CD4-positive, alpha-beta T cell treated with Interleukin-6 at 100 ng/mL for 8 hours (primary cell): ENCODE data around the gene KIF23.
A peak's percentile ranks its signal among the peaks of the same experiment; 100 is the strongest.
"Not testable (repeated sequence)": the region's sequence is repeated elsewhere in the genome, so short reads cannot be mapped to it uniquely, and the experiment has no call there.

Source experiments
- DNase-seq: peaks from one replicate; pipeline ENCODE4 v3.0.0-alpha.2; 2020; ENCODE audit warnings: mixed read lengths, low spot score

KIF23 gene

DNA sequence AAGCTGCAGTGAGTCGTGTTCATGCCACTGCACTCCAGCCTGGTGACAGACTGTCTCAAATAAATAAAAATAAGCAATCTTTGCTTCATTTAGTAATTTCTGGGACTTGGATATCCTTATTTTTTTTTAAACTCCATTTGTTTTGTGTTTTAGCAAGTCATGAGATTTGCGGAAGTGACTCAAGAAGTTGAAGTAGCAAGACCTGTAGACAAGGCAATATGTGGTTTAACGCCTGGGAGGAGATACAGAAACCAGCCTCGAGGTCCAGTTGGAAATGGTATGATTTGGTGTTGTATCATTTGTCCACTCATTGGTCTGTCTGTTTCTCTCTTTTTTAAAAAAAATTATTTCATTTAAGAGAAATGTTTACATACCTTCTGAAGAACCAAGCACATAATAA lies 21.8 kb downstream of the KIF23 start:
- no peak for DNase-seq

DNA sequence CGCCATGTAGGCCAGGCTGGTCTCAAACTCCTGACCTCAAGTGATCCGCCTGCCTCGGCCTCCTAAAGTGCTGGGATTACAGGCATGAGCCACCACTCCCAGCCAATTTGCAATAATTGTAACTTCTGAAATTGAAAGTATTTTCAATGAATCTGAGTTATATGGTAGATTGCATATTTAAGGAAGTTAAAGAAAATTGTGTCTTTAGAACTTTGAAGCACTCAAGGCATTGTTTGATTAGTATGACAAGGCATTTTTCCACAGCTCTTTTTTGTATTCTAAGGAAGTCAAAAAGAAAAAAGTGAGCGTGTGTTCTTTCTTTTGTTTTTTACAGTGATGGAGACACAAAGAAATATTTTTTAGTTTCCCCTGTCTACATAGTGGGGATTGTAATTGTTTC lies 22.8 kb downstream of the KIF23 start:
- no peak for DNase-seq

DNA sequence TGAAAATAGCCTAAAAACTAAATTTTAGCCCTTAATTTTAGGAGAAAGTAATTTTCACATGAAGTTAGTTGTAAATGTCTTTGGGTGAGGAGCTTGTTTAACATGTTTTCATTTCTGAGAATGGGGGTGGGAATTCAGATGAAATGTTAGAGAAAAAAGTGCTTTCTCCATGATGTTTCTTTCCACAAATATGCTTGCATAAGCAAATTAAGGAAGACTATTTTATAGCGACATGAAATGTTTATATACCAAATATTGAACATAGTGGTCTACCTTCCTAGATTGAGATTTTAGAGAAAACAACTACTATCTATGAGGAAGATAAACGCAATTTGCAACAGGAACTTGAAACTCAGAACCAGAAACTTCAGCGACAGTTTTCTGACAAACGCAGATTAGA lies 25.5 kb downstream of the KIF23 start:
- DNase-seq, result no peak

DNA sequence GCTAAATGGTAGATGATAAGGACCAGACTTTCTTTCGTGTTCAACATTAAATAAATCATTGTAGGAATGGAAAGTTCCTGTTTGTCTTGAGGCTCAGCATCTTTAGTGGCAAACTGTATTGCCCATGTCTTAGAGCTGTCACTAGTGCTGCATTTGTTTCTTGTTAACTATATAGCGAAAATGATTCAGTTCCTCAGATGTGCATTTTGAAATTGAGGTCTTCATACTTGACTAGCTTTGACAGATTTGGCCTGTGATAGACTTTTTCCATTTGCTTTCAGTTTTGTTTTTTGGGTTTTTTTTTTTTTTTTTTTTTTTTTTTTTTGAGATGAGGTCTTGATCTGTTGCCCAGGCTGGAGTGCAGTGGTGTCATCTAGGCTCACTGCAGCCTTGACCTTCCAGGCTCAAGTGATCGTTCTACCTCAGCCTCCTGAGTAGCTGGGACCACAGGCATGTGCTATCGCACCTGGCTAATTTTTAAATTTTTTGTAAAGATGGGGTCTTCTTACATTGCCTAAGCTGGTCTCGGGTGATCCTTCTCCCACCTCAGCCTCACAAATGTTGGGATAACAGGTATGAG lies 29.0 kb downstream of the KIF23 start:
- DNase-seq, result no peak

DNA sequence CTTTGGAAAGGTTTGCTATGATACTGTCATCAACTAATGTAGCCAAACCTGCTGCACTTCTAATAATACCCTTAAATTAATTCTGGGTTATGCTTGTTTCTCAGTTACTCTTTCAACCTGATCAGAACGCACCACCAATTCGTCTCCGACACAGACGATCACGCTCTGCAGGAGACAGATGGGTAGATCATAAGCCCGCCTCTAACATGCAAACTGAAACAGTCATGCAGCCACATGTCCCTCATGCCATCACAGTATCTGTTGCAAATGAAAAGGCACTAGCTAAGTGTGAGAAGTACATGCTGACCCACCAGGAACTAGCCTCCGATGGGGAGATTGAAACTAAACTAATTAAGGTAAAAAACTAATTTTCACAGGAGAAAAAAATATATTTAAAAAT lies 30.5 kb downstream of the KIF23 start:
- no peak for DNase-seq

DNA sequence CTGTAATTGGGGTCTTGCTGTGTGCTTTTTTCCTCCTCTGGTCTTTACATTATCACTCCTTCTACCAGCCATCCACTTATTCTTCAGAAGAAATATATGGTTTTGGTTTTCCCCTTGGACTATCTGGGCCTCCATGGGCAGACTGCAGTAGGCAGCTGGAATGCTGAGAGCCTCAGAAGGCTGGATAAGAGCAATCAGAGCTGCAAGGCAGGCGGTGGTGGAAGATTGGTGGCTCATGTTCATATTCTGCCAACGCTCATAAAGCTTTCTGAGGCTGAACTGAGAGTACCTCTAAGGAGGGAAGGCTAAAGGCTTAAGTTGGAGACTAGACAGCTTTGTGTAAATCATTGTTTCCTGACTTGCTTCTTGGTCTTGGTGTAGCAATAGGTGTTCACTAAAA lies 32.8 kb downstream of the KIF23 start:
- DNase-seq, result no peak

DNA sequence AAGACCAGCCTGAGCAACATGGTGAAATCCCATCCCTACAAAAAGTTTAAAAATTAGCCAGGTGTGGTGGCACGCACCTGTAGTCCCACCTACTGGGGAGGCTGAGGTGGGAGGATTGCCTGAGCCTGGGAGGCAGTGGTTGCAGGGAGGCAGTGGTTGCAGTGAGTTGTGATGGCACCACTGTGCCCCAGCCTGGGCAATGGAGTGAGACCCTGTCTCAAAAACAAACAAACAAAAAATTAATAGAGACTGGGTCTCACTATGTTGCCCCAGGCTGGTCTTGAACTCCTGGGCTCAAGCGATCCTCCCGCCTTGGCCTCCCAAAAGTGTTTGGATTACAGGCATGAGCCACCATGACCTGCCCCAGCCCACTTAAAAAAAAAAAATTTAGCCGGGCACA lies 36.1 kb downstream of the KIF23 start:
- DNase-seq, result not testable (repeated sequence)

DNA sequence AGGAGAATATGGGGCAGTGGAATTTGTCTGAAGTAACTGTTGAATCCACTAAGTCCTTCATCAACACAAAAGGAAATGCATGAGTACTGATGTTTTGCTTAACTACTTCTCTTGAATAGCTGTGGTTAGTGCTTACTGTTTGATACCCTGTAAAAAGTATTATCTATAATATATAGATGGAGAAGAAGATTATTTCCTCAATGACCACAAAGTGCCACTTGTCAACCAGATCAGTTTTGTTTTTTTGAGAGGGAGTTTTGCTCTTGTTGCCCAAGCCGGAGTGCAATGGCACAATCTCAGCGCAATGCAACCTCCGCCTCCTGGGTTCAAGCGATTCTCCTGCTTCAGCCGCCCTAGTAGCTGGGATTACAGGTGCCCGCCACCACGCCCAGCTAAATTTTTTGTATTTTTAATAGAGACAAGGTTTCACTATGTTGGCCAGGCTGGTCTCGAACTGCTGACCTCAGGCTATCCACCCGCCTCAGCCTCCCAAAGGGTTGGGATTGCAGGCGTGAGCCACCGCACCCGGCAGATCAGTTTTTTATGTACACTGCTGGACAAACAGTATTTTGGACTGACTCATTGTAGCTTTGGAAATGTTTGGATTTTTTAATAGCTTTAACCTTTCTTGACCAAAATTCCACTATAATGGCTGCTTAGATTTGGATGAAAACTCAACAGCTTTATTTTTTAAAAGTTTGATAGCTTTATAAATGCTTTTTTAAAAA lies 37.0 kb downstream of the KIF23 start:
- DNase-seq, result no peak

DNA sequence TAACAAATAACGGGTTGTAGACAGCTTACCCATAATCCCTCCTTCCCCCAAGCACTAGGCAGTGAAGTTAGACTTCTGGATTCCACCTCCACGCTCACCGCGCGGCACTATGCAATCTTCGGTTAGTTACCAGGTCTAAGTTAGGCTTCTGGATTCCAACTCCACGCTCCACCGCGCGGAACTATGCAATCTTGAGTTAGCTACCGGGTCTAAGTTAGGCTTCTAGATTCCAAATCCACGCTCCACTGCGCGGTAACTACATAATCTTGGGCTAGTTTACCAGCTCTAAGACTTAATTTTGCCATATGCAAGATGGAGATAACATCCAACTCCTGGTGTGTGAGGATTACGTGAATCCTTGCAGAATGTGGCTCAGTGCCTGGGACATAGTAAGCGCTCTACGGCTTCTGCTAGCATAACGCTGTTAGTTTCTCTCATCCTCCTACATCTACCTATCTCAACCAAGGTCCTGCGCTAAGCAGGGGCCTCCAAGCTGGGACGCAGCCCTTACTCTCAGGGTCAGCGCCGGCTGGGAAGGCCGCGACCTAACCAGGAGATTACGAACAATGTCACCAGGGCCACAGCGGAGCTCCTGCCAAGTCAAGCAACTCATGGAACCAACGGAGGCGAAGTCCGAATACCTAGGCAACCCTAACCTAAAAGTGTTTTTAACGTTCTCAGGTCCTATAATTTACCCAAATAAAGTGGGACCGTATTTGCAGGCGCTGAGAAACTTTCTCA lies 38.0 kb downstream of the KIF23 start:
- no peak for DNase-seq

DNA sequence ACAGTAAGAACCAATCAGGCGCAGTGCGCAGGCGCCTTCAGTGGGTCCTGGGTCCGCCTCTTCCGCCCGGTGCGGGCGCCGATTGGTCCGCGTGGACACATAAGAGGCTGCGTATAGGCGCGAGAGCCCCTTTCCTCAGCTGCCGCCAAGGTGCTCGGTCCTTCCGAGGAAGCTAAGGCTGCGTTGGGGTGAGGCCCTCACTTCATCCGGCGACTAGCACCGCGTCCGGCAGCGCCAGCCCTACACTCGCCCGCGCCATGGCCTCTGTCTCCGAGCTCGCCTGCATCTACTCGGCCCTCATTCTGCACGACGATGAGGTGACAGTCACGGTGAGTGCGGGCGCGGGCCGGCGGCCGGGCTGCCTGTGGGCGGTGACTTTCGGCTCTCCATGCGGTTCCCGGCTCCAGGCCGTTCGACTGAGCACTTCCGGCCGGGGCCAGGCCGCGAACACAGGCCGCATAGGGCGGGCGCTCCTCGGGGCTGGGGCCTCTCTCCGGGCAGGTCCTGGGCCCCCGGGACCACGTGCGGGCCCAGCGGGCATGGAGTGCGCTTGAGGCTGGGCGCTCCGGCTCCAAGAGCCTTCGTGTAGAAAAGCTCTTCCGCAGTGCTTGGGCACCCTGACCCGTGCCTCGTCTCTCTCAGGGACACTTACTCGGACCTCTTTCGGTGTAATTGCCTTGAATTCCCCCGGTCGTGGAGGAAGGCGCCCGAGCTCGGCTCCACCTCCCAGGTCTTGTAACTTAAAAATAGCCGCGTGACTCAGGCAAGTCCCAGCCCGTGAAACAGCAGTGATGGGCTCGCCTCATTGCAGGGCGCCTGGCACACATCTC lies 38.8 kb downstream of the KIF23 start, which contains the start of gene RPLP1:
TSS of gene RPLP1 (plus strand) at position 127 of the 830 bp plus-strand sequence. CDS start at position 258, 131 bp downstream.
- peak; percentile 96 for DNase-seq

DNA sequence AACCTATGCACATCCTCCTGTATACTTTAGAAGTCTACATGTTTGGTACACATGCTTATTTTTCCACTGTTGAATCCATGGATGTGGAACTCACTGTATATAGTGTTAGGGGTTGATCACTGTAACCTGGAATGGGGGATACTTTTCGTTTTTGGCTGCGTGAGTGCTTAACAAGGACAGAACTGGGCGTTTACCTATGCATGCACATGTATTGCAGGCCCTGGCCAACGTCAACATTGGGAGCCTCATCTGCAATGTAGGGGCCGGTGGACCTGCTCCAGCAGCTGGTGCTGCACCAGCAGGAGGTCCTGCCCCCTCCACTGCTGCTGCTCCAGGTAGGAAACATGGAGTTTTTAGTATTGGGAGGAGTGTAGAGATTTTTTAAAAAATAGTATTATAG lies 40.8 kb downstream of the KIF23 start:
- no peak for DNase-seq

DNA sequence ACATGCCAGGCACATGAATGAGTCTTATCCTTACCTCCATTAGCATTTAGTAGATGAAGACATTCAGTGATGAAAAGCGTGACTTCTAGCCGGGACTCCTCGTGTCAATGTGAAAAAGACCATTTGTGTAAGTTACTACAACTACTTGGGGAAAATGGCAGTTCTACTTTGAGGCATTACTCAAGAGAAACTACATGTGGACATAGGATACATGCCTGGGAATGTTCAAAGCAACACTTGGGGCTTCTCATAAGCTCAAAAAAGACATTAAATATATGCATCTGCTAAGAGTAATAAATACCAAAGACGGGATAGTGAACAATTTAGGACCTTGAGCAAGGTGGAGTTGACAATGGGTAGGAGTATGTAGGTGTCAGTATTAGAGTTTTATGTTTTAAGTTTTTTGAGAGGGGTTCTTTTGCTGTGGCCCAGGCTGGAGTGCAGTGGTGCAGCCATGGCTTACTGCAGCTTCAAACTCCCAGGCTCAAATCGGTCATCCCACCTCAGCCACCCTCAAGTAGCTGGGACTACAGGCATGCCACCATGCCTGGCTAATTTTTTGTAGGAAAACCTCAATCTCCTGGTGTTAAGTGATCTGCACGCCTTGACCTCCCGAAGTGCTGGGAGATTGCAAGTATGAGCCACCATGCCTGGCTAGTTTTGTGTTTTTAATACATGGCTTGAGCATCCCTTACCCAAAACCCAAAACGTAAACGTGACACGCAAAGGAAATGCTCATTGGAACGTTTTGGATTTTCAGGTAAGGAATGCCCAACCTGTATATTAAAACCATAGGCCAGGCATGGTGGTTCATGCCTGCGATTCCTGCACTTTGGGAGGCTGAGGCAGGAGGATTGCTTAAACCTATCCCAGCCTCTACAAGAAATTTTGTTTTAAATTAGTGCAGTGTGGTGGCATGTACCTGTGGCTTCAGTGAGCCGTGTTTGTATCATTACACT lies 42.3 kb downstream of the KIF23 start:
- no peak for DNase-seq

DNA sequence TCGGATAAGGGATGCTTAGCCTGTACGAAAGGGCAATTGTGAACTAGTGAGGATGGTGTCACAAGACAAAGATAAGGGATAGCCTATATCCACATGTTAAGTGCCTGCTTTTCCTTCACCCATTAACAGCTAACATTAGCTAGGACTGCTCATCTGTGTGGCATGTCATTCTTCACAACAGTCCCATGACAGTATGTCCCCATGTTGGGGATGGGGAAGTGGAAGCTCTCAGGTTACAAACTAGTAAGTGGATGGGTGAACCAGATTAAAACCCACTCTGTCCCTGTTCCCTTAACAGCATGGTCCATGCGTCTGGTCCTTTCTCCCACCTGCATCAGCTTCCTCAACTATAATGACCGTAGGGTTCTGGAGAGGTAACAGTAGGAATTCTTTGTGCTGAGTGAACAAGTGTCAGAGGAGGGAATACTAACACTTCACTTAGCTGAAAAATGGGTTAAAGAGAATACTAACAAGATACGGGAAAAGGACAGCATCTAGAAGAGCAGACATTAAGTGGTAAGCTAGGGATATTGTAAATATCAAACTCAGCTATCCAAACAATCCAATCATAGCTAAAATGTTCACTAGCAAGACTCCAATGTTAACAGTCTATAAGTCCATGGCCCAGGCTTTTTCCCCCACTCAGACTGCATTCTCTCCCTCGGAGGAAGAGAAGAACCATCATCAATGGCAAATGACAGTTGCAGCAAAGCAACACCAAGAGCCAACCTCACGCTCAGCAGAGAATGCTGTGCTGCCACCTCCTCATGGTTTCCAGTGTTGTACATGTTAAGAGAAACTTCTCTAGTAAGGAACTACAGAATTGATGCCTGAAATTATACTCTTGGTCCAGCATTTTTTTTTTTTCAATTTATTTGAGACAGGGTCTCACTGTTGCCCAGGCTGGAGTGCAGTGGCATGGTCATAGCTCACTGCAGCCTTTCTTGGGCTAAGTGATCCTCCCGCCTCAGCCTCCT lies 43.4 kb downstream of the KIF23 start:
- no peak for DNase-seq

DNA sequence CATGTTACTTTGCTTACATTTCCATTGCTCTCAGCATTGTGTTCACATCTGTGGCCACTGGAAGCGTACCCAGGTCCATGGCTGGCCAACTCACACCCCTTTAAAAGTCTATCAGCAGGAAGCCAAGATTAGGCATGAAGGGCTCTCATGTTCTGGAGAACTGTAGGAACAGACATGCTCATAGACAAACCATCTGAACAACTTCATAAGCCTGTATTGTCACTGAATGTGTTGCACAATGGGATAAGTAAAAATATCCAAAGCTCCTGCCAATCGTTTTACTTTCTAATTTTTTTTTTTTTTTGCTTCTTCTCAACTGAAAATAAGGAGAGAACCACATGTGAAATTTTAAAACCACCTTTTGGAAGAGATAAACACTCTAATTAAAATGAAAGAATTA lies 44.9 kb downstream of the KIF23 start:
- no peak for DNase-seq

DNA sequence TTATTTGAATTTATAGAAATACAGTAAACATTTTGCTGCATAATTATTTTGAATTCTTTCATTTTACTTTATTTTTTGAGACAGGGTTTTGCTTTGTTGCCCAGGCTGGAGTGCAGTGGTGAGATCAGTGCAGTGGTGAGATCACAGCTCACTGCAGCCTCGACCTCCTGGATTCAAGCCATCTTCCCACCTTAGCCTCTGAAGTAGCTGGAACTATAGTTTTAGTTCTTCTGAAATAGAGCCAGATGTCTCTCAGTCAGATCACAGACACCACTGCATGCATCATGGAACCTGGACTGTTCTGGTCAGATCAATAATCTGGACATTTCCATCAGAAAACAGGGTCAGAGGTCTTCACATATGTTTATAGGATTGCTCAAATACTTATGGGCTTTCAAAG lies 46.3 kb downstream of the KIF23 start:
- no peak for DNase-seq

DNA sequence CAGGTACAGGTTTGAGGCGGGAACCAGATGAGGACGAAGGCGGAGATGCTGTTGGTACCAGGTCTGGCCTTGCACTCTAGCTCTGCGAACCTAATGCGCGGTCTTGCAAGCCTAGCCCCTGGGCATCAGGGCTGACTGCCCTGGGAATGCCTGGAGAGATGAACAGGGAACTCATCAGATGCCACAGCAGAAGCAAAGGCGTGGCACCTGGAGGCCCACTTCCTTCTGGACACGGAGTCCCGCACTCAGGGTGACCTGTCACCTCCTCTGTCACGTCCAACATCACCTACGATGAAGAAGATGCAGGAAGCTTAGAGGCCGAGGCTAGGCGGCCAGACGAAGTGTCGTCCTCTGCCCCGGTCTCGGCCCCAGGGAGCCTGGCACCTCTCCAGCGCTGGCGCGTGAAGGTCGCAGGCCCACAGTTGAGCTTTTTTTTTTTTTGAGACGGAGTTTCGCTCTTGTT lies 47.9 kb downstream of the KIF23 start:
- no peak for DNase-seq

DNA sequence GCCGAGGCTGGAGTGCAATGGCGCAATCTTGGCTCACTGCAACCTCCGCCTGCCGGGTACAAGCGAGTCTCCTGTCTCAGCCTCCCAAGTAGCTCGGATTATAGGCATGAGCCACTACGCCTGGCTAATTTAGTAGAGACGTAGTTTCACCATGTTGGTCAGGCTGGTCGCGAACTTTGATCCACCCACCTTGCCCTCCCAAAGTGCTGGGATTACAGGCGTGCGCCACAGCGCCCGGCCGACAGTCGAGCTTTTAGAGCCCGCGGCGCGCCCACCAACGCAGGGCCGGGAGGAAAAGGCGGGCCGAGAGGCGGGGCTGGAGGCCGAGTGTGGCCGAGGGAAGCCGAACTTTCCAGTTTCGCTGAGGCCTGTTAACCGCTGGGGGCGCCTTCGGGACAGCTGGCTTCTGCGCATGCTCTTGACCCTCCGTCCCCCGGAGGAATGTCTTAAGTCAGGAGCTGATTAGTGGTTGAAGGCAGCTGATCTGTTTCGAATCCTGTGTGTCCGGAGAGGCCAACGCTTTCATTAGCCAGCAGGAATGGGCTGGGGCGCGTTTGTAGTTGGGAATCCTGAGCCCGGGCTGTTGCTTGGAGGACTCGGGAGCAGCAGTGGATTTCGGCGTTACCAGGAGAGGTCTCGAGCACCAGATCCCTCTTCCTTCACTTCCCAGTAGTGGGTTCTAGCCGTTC lies 48.5 kb downstream of the KIF23 start:
- peak; percentile 92 for DNase-seq

DNA sequence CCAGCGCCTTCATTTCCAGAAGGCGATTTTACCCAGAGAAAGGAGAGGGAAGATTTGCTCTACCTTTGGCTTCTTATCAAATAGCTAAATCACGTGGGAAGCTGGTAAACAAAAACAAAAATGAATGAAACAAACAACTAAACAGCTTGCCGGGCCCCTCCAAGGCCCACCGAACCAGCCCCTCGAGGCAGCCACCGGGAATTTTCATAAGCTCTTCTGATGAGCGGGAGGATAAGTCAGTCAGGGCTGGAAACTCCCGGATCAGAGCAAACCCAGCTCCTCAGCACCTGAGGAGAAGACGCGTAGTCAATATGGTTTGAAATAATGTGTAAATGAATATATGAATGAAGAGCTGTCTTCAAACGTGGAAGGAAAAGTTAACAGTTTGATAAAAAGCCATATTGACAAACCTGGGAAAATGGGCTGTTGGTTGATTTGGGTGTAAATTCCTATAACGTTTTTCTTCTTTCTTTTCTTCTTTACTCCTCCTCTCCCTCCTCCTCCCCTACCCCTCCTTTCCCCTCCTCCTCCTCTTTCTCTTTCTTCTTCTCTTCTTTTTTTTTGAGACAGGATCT lies 49.1 kb downstream of the KIF23 start:
- DNase-seq, result no peak

DNA sequence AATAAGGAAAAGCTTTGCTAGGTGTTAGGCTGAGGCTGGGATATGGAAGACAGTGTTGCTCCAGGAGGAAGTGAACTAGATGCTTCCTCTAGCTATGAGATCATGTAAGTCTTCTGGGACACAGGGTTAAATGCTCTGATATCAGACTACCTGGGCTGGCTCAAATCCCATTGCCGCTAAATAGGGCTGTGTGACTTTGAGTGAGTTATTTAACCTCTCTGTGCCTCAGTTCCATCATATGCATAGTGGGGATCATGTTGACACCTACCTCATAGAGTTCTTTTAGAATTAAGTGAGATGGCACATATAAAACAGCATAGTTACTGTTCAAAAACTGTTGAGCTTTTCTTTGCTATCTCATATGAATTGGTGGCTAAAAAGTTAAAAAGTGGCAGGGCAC lies 51.1 kb downstream of the KIF23 start:
- no peak for DNase-seq
